HUES64 (cell line): Measurements from ENCODE around the gene HMCN1.

ENCODE experiments used
- H3K27ac ChIP-seq: 2 replicates; pipeline ENCODE4 v1.7.0; 2013; ENCODE audit warnings: low read depth, low read length, inconsistent platforms
- H3K27me3 ChIP-seq: 2 replicates; pipeline ENCODE4 v1.6.1; 2013; ENCODE audit warnings: mild to moderate bottlenecking, low read length; ENCODE audit not compliant: insufficient read depth
- H3K36me3 ChIP-seq: 2 replicates; pipeline ENCODE4 v1.6.1; 2013; ENCODE audit warnings: mild to moderate bottlenecking, low read length; ENCODE audit not compliant: insufficient read depth
- H3K4me1 ChIP-seq: 2 replicates; pipeline ENCODE4 v1.6.1; 2013; ENCODE audit warnings: mild to moderate bottlenecking, low read length, moderate library complexity; ENCODE audit not compliant: insufficient read depth
- H3K4me3 ChIP-seq: 2 replicates; pipeline ENCODE4 v1.5.1; 2013; ENCODE audit warnings: mild to moderate bottlenecking, low read length, moderate library complexity
- H3K9ac ChIP-seq: 2 replicates; pipeline ENCODE4 v1.6.1; 2013; ENCODE audit warnings: mild to moderate bottlenecking, low read depth, low read length
- H3K9me3 ChIP-seq: 2 replicates; pipeline ENCODE4 v1.6.1; 2013; ENCODE audit warnings: low read depth, low read length; ENCODE audit not compliant: insufficient read depth
- WGBS: fragments of 150-250, 120-280 bp; methylation state at CpG from one replicate; pipeline ENCODE4 v1.1.7; 2013; ENCODE audit warnings: missing lambda C conversion rate; 5-methylcytosine and 5-hydroxymethylcytosine counted together

The HMCN1 gene

DNA sequence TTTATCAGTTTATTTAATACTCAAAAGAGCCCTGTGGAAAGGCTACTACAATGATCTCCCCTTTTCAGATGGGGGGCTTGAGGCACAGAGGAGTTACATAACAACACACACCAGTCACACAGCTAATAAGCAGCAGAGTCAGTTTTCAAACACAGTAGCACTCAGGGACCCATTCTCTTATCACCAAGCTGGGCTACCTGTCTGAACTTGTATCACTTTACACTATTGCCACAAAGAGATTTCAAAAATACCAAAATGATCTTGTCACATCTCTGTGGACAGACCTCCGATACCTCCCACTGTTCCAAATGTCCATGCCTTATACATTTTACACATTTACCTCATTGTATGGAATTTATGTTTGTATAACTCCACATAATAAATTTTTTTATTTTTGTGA lies 506.2 kb downstream of the HMCN1 start:
- no peak overlapping the region for H3K9ac ChIP-seq
- WGBS, result 92% methylated on average over 1 of the region's 1 CpG
- no peaks in the 10 kb centered on the region for H3K4me1 ChIP-seq
- H3K36me3 ChIP-seq, result no peaks in the 10 kb centered on the region
- no peaks in the 10 kb centered on the region for H3K9me3 ChIP-seq
- H3K4me3 ChIP-seq, result no peak overlapping the region
- H3K27ac ChIP-seq, result no peak overlapping the region
- H3K27me3 ChIP-seq, result no peaks in the 10 kb centered on the region
